Sigmoid colon (tissue), 4 donors: ENCODE measurements around the gene CTCF.

Source experiments
- EP300 ChIP-seq, 4 donors: sonication (generic); formaldehyde crosslinking; IDR thresholded peaks; one replicate each; pipeline ENCODE4 v1.6.1; 2017; ENCODE audit warnings: antibody characterized with exemption in 4 of 4
- POLR2A ChIP-seq, 2 donors: fragments of 450-650 bp; IDR thresholded peaks; one replicate each; pipeline ENCODE4 v1.6.1; 2016; ENCODE audit warnings: antibody characterized with exemption in 2 of 2, mild to moderate bottlenecking in 2 of 2, moderate library complexity in 2 of 2
- TF ChIP-seq, protein P1 (sequence below), 4 experiments: fragments of 450-650 bp in 3 of 4; fragments of 200-600 bp in 1 of 4; IDR thresholded peaks; one replicate each; pipeline ENCODE4 v1.5.1; 2016 to 2019; ENCODE audit warnings: antibody characterized with exemption in 4 of 4, mild to moderate bottlenecking in 3 of 4, moderate library complexity in 2 of 4

DNA sequence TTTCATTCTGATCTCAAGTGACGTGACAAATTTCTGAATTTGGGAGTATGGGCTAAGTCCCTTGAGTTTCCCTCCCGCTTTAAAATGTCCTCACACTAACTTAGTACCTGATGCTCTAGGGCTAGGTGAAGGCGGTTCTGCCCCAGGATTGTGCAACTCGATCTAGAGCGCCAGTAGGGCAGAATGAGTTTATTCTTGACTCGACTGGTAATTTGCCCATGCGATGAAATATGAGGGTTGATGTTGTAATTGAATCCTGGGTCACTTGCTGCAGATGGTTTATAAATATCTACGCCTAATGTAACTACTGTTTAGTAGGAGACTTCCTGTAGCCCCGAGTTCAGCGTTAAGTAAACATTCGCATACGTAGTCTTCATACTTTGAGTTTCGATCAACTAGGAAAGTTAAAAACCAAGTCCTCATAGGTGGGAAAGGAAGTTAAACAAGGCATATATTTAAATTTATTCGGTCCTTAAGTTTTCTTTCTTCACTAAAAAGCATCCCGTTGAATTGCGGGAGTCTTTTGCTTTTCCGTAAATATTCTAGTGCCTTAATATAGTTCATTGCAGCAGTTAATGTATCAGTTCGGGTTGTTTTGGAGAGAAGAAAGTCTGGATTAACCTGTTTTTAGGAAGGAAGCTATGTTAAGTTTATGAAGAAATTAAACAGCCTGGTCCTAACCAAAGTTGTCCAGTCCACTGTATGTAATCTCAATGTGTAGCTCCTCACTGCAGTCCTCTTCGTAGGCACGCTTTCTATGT lies 1.6 kb downstream of the CTCF start:
- TF ChIP-seq POLR2A (IDR thresholded peaks at IDR 0.05) (no peak), EP300 (IDR thresholded peaks at IDR 0.05) (no peak)
- TF ChIP-seq, protein P1, sequence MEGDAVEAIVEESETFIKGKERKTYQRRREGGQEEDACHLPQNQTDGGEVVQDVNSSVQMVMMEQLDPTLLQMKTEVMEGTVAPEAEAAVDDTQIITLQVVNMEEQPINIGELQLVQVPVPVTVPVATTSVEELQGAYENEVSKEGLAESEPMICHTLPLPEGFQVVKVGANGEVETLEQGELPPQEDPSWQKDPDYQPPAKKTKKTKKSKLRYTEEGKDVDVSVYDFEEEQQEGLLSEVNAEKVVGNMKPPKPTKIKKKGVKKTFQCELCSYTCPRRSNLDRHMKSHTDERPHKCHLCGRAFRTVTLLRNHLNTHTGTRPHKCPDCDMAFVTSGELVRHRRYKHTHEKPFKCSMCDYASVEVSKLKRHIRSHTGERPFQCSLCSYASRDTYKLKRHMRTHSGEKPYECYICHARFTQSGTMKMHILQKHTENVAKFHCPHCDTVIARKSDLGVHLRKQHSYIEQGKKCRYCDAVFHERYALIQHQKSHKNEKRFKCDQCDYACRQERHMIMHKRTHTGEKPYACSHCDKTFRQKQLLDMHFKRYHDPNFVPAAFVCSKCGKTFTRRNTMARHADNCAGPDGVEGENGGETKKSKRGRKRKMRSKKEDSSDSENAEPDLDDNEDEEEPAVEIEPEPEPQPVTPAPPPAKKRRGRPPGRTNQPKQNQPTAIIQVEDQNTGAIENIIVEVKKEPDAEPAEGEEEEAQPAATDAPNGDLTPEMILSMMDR (IDR thresholded peaks at IDR 0.05) = no peak
